ENCODE results near the gene TPH2. TPM values are rescaled to one million over a fixed set of nuclear protein-coding genes. Genes with fewer than 3 reads are reported as not detected.
A peak's percentile ranks its signal among the peaks of the same experiment; 100 is the strongest.

TPH2 gene
- total and polyA plus RNA-seq, 2 of the 4 experiments (the other 2 are of a cell fraction): not detected

DNA sequence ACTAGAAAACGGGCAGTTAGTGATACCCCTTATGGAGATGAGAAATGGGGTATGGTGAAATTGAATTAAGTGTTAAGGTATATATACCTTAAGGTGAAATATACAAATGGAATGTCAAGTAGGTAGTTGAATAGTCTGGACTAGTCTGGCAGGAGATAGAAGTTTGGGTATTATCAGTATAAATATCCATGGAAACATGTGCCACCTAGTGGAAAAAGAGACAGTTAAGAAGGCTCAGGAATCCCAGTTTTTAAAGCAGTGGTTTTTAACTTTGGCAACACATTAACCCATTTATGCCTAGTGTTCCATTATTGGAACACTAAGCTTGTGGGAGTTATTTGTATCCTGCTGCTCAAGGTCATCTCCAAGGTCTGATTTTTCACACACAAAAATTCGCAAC lies 38.6 kb upstream of the TPH2 start:
- intact Hi-C loops (cut with micrococcal nuclease) (loop anchor here (2.0 kb wide), 2 partner anchors 59 to 119 kb away; no protein-coding TSS in a partner anchor), dilution Hi-C loops (cut with HindIII; ENCODE audit: low sequenced_read_pairs, unreplicated experiment) (no loop called here), in situ Hi-C loops (cut with MboI; ENCODE audit: low sequenced_read_pairs) (no loop called here)
- WGBS, 2 experiments (ENCODE audit: extremely low coverage in 2 of 2, insufficient read length in 1 of 2): no CpG with 5 or more reads among the region's 2 CpGs
- ATAC-seq (ENCODE audit: low read depth): peak; percentile 76
- peak; percentile 20 for DNase-seq
- no peak overlapping the region for H3K56ac ChIP-seq (ENCODE audit: extremely low read depth, insufficient read depth, low read length)
- H3K9me1 ChIP-seq (ENCODE audit: insufficient read depth, low read length): no peaks in the 10 kb centered on the region
- no TSS peak for BruUV-seq (replicated peaks)
- no peak overlapping the region for H4K8ac ChIP-seq (ENCODE audit: low read depth in 2 of 2, low read length in 2 of 2)
- H2AFZ ChIP-seq (replicated peaks; ENCODE audit: low read length, poor library complexity): no peak overlapping the region
- no peak overlapping the region for H2AK5ac ChIP-seq (ENCODE audit: low read depth, low read length)
- no peak overlapping the region for H2BK20ac ChIP-seq (ENCODE audit: low read depth, low read length)
- H3K14ac ChIP-seq (replicated peaks; ENCODE audit: low read depth, low read length): no peak overlapping the region
- H3K4me1 ChIP-seq (ENCODE audit: control insufficient read depth, insufficient read depth, low read length): peaks cover 6% of the 10 kb centered on the region; the same call in 1 of the 2 replicates
- H3K23ac ChIP-seq (ENCODE audit: low read depth, low read length): no peak overlapping the region
- H3K27ac ChIP-seq (ENCODE audit: insufficient read depth, low read length): no peak overlapping the region
- no peak overlapping the region for H2BK15ac ChIP-seq (ENCODE audit: low read depth, low read length)
- H3K4ac ChIP-seq (ENCODE audit: low read depth, low read length): no peak overlapping the region
- H3K36me3 ChIP-seq (ENCODE audit: control insufficient read depth, insufficient read depth, low read length): peaks cover 2% of the 10 kb centered on the region; the same call in 1 of the 2 replicates
- H2BK5ac ChIP-seq (ENCODE audit: low read depth, low read length, poor library complexity, severe bottlenecking): no peak overlapping the region
- H3K79me1 ChIP-seq (ENCODE audit: low read depth in 1 of 2, low read length in 2 of 2): no peaks in the 10 kb centered on the region
- no peaks in the 10 kb centered on the region for H3K9me3 ChIP-seq (ENCODE audit: control insufficient read depth, insufficient read depth, low read length)
- TF ChIP-seq NFE2L2 (IDR thresholded peaks at IDR 0.05; ENCODE audit: low read depth, low read length) (no peak), CTCF (conservative IDR thresholded peaks at IDR 0.05; ENCODE audit: low read depth, low read length) (peak; percentile 42), MXI1 (IDR thresholded peaks at IDR 0.05; ENCODE audit: borderline replicate concordance, low read depth, low read length) (no peak), MAZ (IDR thresholded peaks at IDR 0.05; ENCODE audit: borderline replicate concordance, low read depth, low read length) (no peak), POLR2A (IDR thresholded peaks at IDR 0.05; ENCODE audit: low read depth, low read length) (no peak), BHLHE40 (IDR thresholded peaks at IDR 0.05; ENCODE audit: low read depth, low read length) (no peak), RFX5 (IDR thresholded peaks at IDR 0.05; ENCODE audit: low read depth, low read length) (no peak), ELK1 (IDR thresholded peaks at IDR 0.05; ENCODE audit: borderline replicate concordance, low read depth, low read length) (no peak), CEBPB (IDR thresholded peaks at IDR 0.05; ENCODE audit: low read depth, low read length) (no peak), RCOR1 (IDR thresholded peaks at IDR 0.05; ENCODE audit: insufficient replicate concordance, low read length) (no peak), MAFK (IDR thresholded peaks at IDR 0.05; ENCODE audit: low read depth, low read length) (no peak), SMC3 (IDR thresholded peaks at IDR 0.05; ENCODE audit: low read depth, low read length) (peak; percentile 39), FOS (IDR thresholded peaks at IDR 0.05; ENCODE audit: low read depth, low read length) (no peak), CHD1 (IDR thresholded peaks at IDR 0.05; ENCODE audit: low read depth, low read length) (no peak), RAD21 (IDR thresholded peaks at IDR 0.05; ENCODE audit: low read length) (peak; percentile 43)
- TF ChIP-seq, protein P1, sequence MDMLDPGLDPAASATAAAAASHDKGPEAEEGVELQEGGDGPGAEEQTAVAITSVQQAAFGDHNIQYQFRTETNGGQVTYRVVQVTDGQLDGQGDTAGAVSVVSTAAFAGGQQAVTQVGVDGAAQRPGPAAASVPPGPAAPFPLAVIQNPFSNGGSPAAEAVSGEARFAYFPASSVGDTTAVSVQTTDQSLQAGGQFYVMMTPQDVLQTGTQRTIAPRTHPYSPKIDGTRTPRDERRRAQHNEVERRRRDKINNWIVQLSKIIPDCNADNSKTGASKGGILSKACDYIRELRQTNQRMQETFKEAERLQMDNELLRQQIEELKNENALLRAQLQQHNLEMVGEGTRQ (IDR thresholded peaks at IDR 0.05; ENCODE audit: low read depth, low read length): no peak
- H3K27me3 ChIP-seq (ENCODE audit: control insufficient read depth, insufficient read depth, low read length): no peaks in the 10 kb centered on the region
- no peak overlapping the region for H2AK9ac ChIP-seq (replicated peaks; ENCODE audit: low read depth, low read length, poor library complexity)
- no peak overlapping the region for H3K18ac ChIP-seq (ENCODE audit: low read depth, low read length)
- ChIA-PET CTCF (no interaction called here), POLR2A (ENCODE audit: unreplicated experiment) (no interaction called here)
- H4K5ac ChIP-seq (ENCODE audit: low read depth, low read length): no peak overlapping the region; the same call in 1 of the 2 replicates
- H2BK120ac ChIP-seq (ENCODE audit: low read depth, low read length): no peak overlapping the region
- peak overlapping the region; percentile 54; the same call in 1 of the 2 replicates for H3K4me2 ChIP-seq (ENCODE audit: low read depth, low read length)
- H3K9ac ChIP-seq (ENCODE audit: low read depth, low read length): no peak overlapping the region
- no peak overlapping the region for H4K91ac ChIP-seq (ENCODE audit: insufficient read depth, low read depth, low read length)
- H4K20me1 ChIP-seq (ENCODE audit: insufficient read depth, low read length): no peaks in the 10 kb centered on the region
- no peak overlapping the region for H3K4me3 ChIP-seq (ENCODE audit: insufficient read depth, low read depth, low read length)
